B cell (primary cell): ENCODE results near the gene CCT4. TPM values are rescaled to one million over a fixed set of nuclear protein-coding genes. Genes with fewer than 3 reads are reported as not detected.
A peak's percentile ranks its signal among the peaks of the same experiment; 100 is the strongest.
"Not testable (repeated sequence)": the region's sequence is repeated elsewhere in the genome, so short reads cannot be mapped to it uniquely, and the experiment has no call there.

Experiments
- ATAC-seq: fragments of 200-7000 bp; cut with Tn5 transposase; one replicate; pipeline ENCODE4 v1.10.0; 2021; ENCODE audit warnings: low read depth, mild to moderate bottlenecking, moderate number of reproducible peaks, moderate library complexity
- CTCF ChIA-PET: fragments of 350-600 bp; sonication (Branson Sonifier 250); formaldehyde crosslinking; loops from one replicate; lab custom pipeline; 2021; ENCODE audit warnings: antibody characterized with exemption, inconsistent platforms; lab: Charles Lee
- POLR2A ChIA-PET: fragments of 350-600 bp; sonication (Branson Sonifier 250); formaldehyde crosslinking; loops from one replicate; lab custom pipeline; 2021; ENCODE audit warnings: antibody characterized with exemption; lab: Charles Lee
- DNase-seq: peaks from one replicate; pipeline ENCODE4 v3.0.0; 2013
- H2AFZ ChIP-seq: 2 replicates; pipeline ENCODE4 v1.6.1; 2012; ENCODE audit warnings: mild to moderate bottlenecking, low read depth, low read length; ENCODE audit not compliant: insufficient read depth, poor library complexity, severe bottlenecking
- H3K27ac ChIP-seq, 2 donors: 1 replicate in 1 of 2; 2 replicates in 1 of 2; pipeline ENCODE4 v1.5.1; 2012 to 2013; ENCODE audit warnings: low read length in 2 of 2, mild to moderate bottlenecking in 2 of 2, moderate library complexity in 1 of 2
- H3K27me3 ChIP-seq, 4 experiments: fragments of 200-600 bp in 1 of 4; sonication (generic) in 1 of 4; replicated peaks in 1 of 4; 1 replicate in 2 of 4; 2 replicates in 2 of 4; pipeline versions ENCODE4 v1.6.1 to v1.7.0; 2013 to 2016; ENCODE audit warnings: low read length in 3 of 4, mild to moderate bottlenecking in 2 of 4, mixed read lengths in 1 of 4, moderate library complexity in 1 of 4; ENCODE audit not compliant: insufficient read depth in 4 of 4, control insufficient read depth in 3 of 4; ENCODE audit errors: control extremely low read depth in 1 of 4
- H3K36me3 ChIP-seq, 2 experiments: replicated peaks in 1 of 2; 1 replicate in 1 of 2; 2 replicates in 1 of 2; pipeline versions ENCODE4 v1.6.1 to v1.7.1; 2013; ENCODE audit warnings: low read length in 1 of 2; ENCODE audit not compliant: insufficient read depth in 2 of 2, control insufficient read depth in 1 of 2; ENCODE audit errors: control extremely low read depth in 1 of 2, extremely low read depth in 1 of 2
- H3K4me1 ChIP-seq, 2 donors: fragments of 200-600 bp in 1 of 2; sonication (generic) in 1 of 2; 1 replicate in 1 of 2; 2 replicates in 1 of 2; pipeline versions ENCODE4 v1.5.1 to v1.6.1; 2013 to 2017; ENCODE audit warnings: low read length in 2 of 2; ENCODE audit not compliant: control insufficient read depth in 2 of 2, insufficient read depth in 2 of 2
- H3K4me2 ChIP-seq: replicated peaks from 2 replicates; pipeline ENCODE3; 2012; ENCODE audit warnings: mild to moderate bottlenecking, low read depth, low read length; ENCODE audit not compliant: poor library complexity, severe bottlenecking
- H3K4me3 ChIP-seq, 5 experiments: fragments of 200-600 bp in 1 of 5; sonication (generic) in 1 of 5; 1 replicate in 3 of 5; 2 replicates in 2 of 5; pipeline versions ENCODE4 v1.5.1 to v1.7.0; 2011 to 2016; ENCODE audit warnings: low read length in 4 of 5, mild to moderate bottlenecking in 4 of 5, low read depth in 2 of 5, control low read depth in 1 of 5, moderate library complexity in 1 of 5; ENCODE audit not compliant: insufficient read depth in 1 of 5; ENCODE audit errors: control extremely low read depth in 1 of 5, extremely low read depth in 1 of 5
- H3K79me2 ChIP-seq: fragments of 200-600 bp; sonication (generic); one replicate; pipeline ENCODE4 v1.6.0; 2016; ENCODE audit warnings: low read length; ENCODE audit not compliant: control insufficient read depth, insufficient read depth
- H3K9ac ChIP-seq: fragments of 200-600 bp; sonication (generic); 2 replicates; pipeline ENCODE4 v1.6.1; 2017; ENCODE audit warnings: mild to moderate bottlenecking, low read length, moderate library complexity
- H3K9me3 ChIP-seq, 3 donors: one replicate each; pipeline versions ENCODE4 v1.6.1 to v1.7.1; 2013; ENCODE audit warnings: low read length in 2 of 3; ENCODE audit not compliant: control insufficient read depth in 2 of 3, insufficient read depth in 1 of 3; ENCODE audit errors: control extremely low read depth in 1 of 3
- H4K20me1 ChIP-seq: 2 replicates; pipeline ENCODE4 v1.6.0; 2012; ENCODE audit warnings: mild to moderate bottlenecking, low read length; ENCODE audit not compliant: insufficient read depth, control insufficient read depth, poor library complexity, severe bottlenecking
- H3K27ac Mint-ChIP-seq: one replicate; pipeline ENCODE4 v1.8.0; 2021; ENCODE audit warnings: mixed read lengths
- H3K27me3 Mint-ChIP-seq: one replicate; pipeline ENCODE4 v1.8.0; 2021; ENCODE audit warnings: mixed read lengths
- H3K4me1 Mint-ChIP-seq: one replicate; pipeline ENCODE4 v1.8.0; 2021; ENCODE audit warnings: mixed read lengths
- H3K4me3 Mint-ChIP-seq: one replicate; pipeline ENCODE4 v1.8.0; 2021; ENCODE audit warnings: mixed read lengths
- H3K9me3 Mint-ChIP-seq: one replicate; pipeline ENCODE4 v1.8.0; 2022; ENCODE audit warnings: mixed read lengths; ENCODE audit not compliant: insufficient read depth
- EZH2 ChIP-seq: IDR thresholded peaks from 2 replicates; pipeline ENCODE4 v1.6.1; 2012; ENCODE audit warnings: borderline replicate concordance, low read depth, mild to moderate bottlenecking, moderate library complexity, low read length; ENCODE audit not compliant: insufficient read depth, poor library complexity, severe bottlenecking
- WGBS: methylation state at CpG from one replicate; pipeline ENCODE4 v1.1.5; 2013; ENCODE audit warnings: missing lambda C conversion rate; ENCODE audit not compliant: insufficient coverage; 5-methylcytosine and 5-hydroxymethylcytosine counted together
- intact Hi-C: fragments of 100-400 bp; cut with micrococcal nuclease; formaldehyde crosslinking; loops from one replicate; pipeline ENCODE4 v1.10.0; 2022
- polyA plus RNA-seq: library from polyadenylated mRNA; depleted of rRNA; stranded (reverse); fragments of >200 nt; gene quantifications from 2 replicates; pipeline ENCODE4 v1.2.3, GENCODE V29; 2012
- total RNA-seq, 2 donors: library from RNA; stranded (reverse); fragments of 120-200 nt in 1 of 2; gene quantifications; 1 replicate in 1 of 2; 2 replicates in 1 of 2; pipeline versions ENCODE4 v1.2.3 to v1.2.4, GENCODE V29; 2013 to 2022
- TF ChIP-seq, protein P1 (sequence below): fragments of 200-600 bp; IDR thresholded peaks from one replicate; pipeline ENCODE4 v1.8.0; 2022; ENCODE audit warnings: antibody characterized with exemption, mild to moderate bottlenecking

Gene CCT4
- total and polyA plus RNA-seq, 2 donors (not counting 1 experiment from before 2014, with no cell fraction given), result 31.2 to 88.0 TPM

DNA sequence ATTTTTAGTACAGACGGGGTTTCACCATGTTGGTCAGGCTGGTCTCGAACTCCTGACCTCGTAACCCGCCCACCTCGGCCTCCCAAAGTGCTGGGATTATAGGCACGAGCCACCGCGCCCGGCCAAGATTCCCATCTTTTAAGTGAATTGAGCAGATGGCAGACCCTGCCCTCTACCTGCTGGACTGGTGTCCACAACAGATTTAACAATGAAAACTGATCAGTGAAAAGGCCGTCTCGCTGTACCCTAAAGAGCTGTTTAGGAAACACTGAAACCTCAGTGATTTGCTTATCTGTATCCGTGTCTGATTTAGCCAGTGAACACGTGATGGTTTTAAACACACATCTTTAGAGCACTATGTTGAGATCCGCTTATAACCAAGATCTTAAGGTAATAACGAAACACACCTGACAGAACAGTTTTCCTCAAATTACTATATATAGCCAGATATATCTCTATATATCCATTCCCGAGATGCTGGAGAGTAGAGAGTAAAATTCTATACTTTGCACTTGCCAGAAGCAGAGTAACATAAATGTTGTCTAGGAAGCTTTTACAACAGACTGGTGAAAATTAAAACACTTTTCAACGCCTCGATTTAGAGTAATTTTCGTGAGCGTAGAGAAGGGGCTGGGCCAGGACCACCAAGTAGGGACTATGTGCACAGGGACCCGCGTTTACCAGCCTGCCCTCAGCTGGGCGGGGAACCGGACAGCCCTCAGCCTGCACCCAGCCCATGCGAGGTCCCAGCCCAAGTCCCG is 35.2 kb downstream of the CCT4 start:
- Histone ChIP-seq H4K20me1 (no peaks in the 10 kb centered on the region), H3K79me2 (no peaks in the 10 kb centered on the region), H3K4me3 (peak overlapping the region; percentile 92 to 99 (median 98)), H3K4me1 (peaks cover 11 to 16% of the 10 kb centered on the region in 2 donors), H3K4me2 (peak overlapping the region; percentile 91), H3K9me3 (no peaks in the 10 kb centered on the region), H3K9ac (peak overlapping the region; percentile 84), H2AFZ (peak overlapping the region; percentile 99), H3K27me3 (no peaks in the 10 kb centered on the region), H3K36me3 (no peaks in the 10 kb centered on the region), H3K27ac (peak overlapping the region; percentile 56 to 68)
- intact Hi-C loops, result loop anchor here (5.0 kb wide), 3 partner anchors 54 to 1096 kb away; partner anchors contain the start of genes COMMD1 and PAPOLG
- DNase-seq (no peak), ATAC-seq (peak; percentile 57)
- WGBS, result 31% methylated on average over 23 of the region's 26 CpGs
- ChIA-PET POLR2A (interaction anchor here (0.6 to 1.5 kb wide), 6 partner anchors 36 to 381 kb away, joined by 3 to 7 read pairs (median 5); partner anchors contain the start of genes COMMD1 and XPO1), CTCF (interaction anchor here (0.9 kb wide), 1 partner anchor 158 kb away, joined by 4 read pairs; no protein-coding TSS in a partner anchor)
- Mint-ChIP-seq H3K27ac (peak overlapping the region; percentile 92), H3K4me3 (peak overlapping the region; percentile 94), H3K27me3 (no peaks in the 10 kb centered on the region), H3K4me1 (peaks cover 23% of the 10 kb centered on the region), H3K9me3 (no peaks in the 10 kb centered on the region)
- TF ChIP-seq, protein P1, sequence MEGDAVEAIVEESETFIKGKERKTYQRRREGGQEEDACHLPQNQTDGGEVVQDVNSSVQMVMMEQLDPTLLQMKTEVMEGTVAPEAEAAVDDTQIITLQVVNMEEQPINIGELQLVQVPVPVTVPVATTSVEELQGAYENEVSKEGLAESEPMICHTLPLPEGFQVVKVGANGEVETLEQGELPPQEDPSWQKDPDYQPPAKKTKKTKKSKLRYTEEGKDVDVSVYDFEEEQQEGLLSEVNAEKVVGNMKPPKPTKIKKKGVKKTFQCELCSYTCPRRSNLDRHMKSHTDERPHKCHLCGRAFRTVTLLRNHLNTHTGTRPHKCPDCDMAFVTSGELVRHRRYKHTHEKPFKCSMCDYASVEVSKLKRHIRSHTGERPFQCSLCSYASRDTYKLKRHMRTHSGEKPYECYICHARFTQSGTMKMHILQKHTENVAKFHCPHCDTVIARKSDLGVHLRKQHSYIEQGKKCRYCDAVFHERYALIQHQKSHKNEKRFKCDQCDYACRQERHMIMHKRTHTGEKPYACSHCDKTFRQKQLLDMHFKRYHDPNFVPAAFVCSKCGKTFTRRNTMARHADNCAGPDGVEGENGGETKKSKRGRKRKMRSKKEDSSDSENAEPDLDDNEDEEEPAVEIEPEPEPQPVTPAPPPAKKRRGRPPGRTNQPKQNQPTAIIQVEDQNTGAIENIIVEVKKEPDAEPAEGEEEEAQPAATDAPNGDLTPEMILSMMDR, result no peak
- TF ChIP-seq EZH2, result no peak

DNA sequence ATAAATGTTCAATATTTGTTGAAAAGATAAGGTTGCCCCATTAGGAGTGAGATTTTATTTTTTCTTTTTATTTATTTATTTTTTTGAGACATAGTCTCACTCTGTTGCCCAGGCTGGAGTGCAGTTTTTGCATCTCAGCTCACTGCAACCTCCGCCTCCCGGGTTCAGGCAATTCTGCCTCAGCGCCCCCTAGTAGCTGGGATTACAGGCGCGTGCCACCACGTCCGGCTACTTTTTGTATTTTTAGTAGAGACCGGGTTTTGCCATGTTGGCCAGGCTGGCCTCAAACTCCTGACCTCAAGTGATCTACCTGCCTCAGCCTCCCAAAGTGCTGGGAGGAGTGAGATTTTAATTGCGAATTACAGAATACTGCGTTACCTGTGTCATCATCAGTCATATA is 37.2 kb downstream of the CCT4 start:
- H3K27me3 Mint-ChIP-seq, H3K36me3 ChIP-seq, H2AFZ ChIP-seq, H3K9me3 ChIP-seq, H3K9me3 Mint-ChIP-seq, H3K27ac Mint-ChIP-seq, H3K27me3 ChIP-seq, H3K27ac ChIP-seq, ATAC-seq, H4K20me1 ChIP-seq, H3K79me2 ChIP-seq, H3K4me3 Mint-ChIP-seq, H3K4me3 ChIP-seq, DNase-seq, H3K9ac ChIP-seq, POLR2A ChIA-PET, H3K4me2 ChIP-seq: not testable (repeated sequence)
- H3K4me1 Mint-ChIP-seq, result peaks cover 18% of the 10 kb centered on the region
- 99% methylated on average over 9 of the region's 10 CpGs for WGBS
- peaks cover 11 to 16% of the 10 kb centered on the region in 2 donors for H3K4me1 ChIP-seq
- CTCF ChIA-PET, result interaction anchor here (0.6 kb wide), 1 partner anchor 18 kb away, joined by 3 read pairs; no protein-coding TSS in a partner anchor
- intact Hi-C loops, result loop anchor here (5.0 kb wide), 3 partner anchors 56 to 1094 kb away; partner anchors contain the start of genes COMMD1 and PAPOLG
